ENCODE data around the gene HGFAC. TPM values are rescaled to one million over a fixed set of nuclear protein-coding genes. Genes with fewer than 3 reads are reported as not detected.

HGFAC gene
- total RNA-seq, 1 donor from 2014 or later: 1.5 TPM

GRCh38 chr4:3489451-3489962 is 47.7 kb downstream of the HGFAC start:
- intact Hi-C loops (cut with DNase I): no loop called here
- ATAC-seq (no peak), DNase-seq (ENCODE audit: missing footprints) (peak; percentile 59)

- ATAC-seq (no peak), DNase-seq (ENCODE audit: missing footprints) (peak; percentile 55)
- intact Hi-C loops (cut with DNase I): no loop called here
These were observed 50.1 kb downstream of the HGFAC start for GRCh38 chr4:3491681-3492405.

- DNase-seq (ENCODE audit: missing footprints): peak; percentile 65
- ATAC-seq: no peak
- intact Hi-C loops (cut with DNase I): no loop called here
These were observed 51.3 kb downstream of the HGFAC start for GRCh38 chr4:3492741-3493719.

GRCh38 chr4:3493720-3494461 is 52.1 kb downstream of the HGFAC start:
- ATAC-seq (peak; percentile 2), DNase-seq (ENCODE audit: missing footprints) (peak; percentile 52)
- intact Hi-C loops (cut with DNase I): no loop called here

- intact Hi-C loops (cut with DNase I): no loop called here
- DNase-seq (ENCODE audit: missing footprints): peak; percentile 54
- ATAC-seq: no peak
These were observed 52.7 kb downstream of the HGFAC start for GRCh38 chr4:3494462-3494871.

- intact Hi-C loops (cut with DNase I): no loop called here
- DNase-seq (ENCODE audit: missing footprints) (peak; percentile 50), ATAC-seq (no peak)
These were observed 53.6 kb downstream of the HGFAC start for GRCh38 chr4:3495204-3495975.

GRCh38 chr4:3496021-3496420 is 54.3 kb downstream of the HGFAC start:
- ATAC-seq: no peak
- DNase-seq (ENCODE audit: missing footprints): peak; percentile 71
- intact Hi-C loops (cut with DNase I): no loop called here

- intact Hi-C loops (cut with DNase I): no loop called here
- no peak for ATAC-seq
These were observed 55.3 kb downstream of the HGFAC start for GRCh38 chr4:3497095-3497494.

GRCh38 chr4:3497523-3498389 is 56.0 kb downstream of the HGFAC start:
- DNase-seq (ENCODE audit: missing footprints): peak; percentile 57
- no peak for ATAC-seq
- intact Hi-C loops (cut with DNase I): no loop called here

More at GRCh38 chr4:3497095-3497494, 55.3 kb downstream of the HGFAC start:
- DNase-seq (ENCODE audit: missing footprints): peak; percentile 70

GRCh38 chr4:3498407-3498806 is 56.6 kb downstream of the HGFAC start:
- no peak for DNase-seq (ENCODE audit: missing footprints)
- no peak for ATAC-seq
- intact Hi-C loops (cut with DNase I): no loop called here

Other genes with a start within 250 kb of the HGFAC start
- 0.51 TPM for gene MSANTD1, start 192.8 kb upstream of the HGFAC start, total RNA-seq
- gene RGS12, start 148.9 kb upstream of the HGFAC start, total RNA-seq: 21.0 TPM
- 35.5 TPM for gene DOK7, start 21.3 kb downstream of the HGFAC start, total RNA-seq
- gene LRPAP1, start 90.5 kb downstream of the HGFAC start, total RNA-seq: 286 TPM

Measured in Right ventricle myocardium inferior (tissue), 1 donor.